ENCODE results near the gene DRD2. TPM values are rescaled to one million over a fixed set of nuclear protein-coding genes. Genes with fewer than 3 reads are reported as not detected.

The DRD2 gene
- total RNA-seq, 2 experiments from 2014 or later: not detected

DNA sequence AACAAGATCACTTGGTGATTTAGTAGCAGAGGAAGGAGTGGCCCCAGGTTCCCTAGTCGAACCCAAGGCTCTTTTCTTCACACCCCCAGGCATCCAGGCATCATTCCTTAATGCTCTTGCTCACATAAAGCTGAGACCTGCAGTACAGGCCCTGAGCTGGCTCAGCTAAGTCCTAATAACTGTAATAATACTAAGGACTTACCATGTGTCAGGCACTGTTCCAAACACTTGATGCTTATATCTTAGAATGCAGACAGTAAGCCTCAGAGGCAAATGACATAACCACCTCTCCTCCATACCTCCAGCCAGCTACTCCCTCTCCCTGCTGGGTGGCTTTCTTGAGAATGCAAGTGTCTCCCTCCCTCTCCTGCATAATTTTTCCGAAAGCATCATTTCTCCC lies 54.4 kb downstream of the DRD2 start:
- H3K4me1 Mint-ChIP-seq (ENCODE audit: low read depth): no peaks in the 10 kb centered on the region
- CTCF ChIA-PET: no interaction called here
- H3K36me3 Mint-ChIP-seq (ENCODE audit: low read depth): no peaks in the 10 kb centered on the region
- H3K9me3 Mint-ChIP-seq: no peaks in the 10 kb centered on the region
- no peaks in the 10 kb centered on the region for H3K27me3 Mint-ChIP-seq (ENCODE audit: low read depth)
- H3K4me3 Mint-ChIP-seq: no peak overlapping the region
- no peak overlapping the region for H3K27ac Mint-ChIP-seq
- intact Hi-C loops (cut with micrococcal nuclease): no loop called here
- DNase-seq: no peak

GRCh38 chr11:113419454-113420003 lies 55.7 kb downstream of the DRD2 start:
- CTCF ChIA-PET: no interaction called here
- Mint-ChIP-seq H3K36me3 (ENCODE audit: low read depth) (no peaks in the 10 kb centered on the region), H3K4me1 (ENCODE audit: low read depth) (no peaks in the 10 kb centered on the region), H3K4me3 (no peak overlapping the region), H3K9me3 (no peaks in the 10 kb centered on the region), H3K27me3 (ENCODE audit: low read depth) (no peaks in the 10 kb centered on the region), H3K27ac (no peak overlapping the region)
- intact Hi-C loops (cut with micrococcal nuclease): no loop called here
- no peak for DNase-seq

DNA sequence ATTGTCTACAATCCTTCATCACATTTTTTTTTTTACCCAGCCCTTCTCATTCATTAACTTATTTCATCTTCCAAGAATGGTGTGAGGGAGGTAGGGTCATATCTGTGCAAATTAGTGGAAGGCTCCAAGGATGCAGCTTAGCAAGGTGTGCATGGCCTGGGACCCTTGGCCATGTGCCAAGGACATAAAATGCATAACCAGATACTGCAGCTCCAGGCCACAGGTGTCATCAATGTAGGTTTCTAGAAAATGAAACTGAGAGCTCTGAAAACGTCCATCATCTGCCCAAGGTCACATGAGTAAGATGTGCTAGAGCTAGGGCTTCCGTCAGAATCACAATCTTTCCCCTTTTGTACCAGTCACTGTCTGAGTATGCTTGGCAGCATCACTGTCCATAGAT lies 57.8 kb downstream of the DRD2 start:
- H3K9me3 Mint-ChIP-seq: no peaks in the 10 kb centered on the region
- H3K4me1 Mint-ChIP-seq (ENCODE audit: low read depth): no peaks in the 10 kb centered on the region
- CTCF ChIA-PET: no interaction called here
- no peak for DNase-seq
- no peaks in the 10 kb centered on the region for H3K36me3 Mint-ChIP-seq (ENCODE audit: low read depth)
- intact Hi-C loops (cut with micrococcal nuclease): no loop called here
- H3K27me3 Mint-ChIP-seq (ENCODE audit: low read depth): no peaks in the 10 kb centered on the region
- H3K27ac Mint-ChIP-seq: no peak overlapping the region
- no peak overlapping the region for H3K4me3 Mint-ChIP-seq

DNA sequence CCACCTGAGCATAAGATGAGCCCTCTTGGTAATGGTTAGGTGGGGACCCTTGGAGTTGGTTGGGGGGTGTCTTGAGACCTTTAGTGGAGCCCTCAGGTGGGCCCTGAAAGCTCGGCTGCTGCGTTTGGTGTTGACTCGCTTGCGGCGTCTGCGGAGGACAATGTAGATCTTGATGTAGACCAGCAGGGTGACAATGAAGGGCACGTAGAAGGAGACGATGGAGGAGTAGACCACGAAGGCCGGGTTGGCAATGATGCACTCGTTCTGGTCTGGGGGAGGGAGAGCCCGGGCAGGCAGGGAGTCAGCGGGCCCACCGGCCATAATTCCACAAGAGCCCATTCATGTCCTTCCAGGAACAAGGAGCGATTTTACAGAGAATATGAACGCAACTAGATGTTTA lies 59.9 kb downstream of the DRD2 start:
- Mint-ChIP-seq H3K4me3 (no peak overlapping the region), H3K27ac (no peak overlapping the region), H3K36me3 (ENCODE audit: low read depth) (no peaks in the 10 kb centered on the region), H3K9me3 (no peaks in the 10 kb centered on the region), H3K27me3 (ENCODE audit: low read depth) (no peaks in the 10 kb centered on the region), H3K4me1 (ENCODE audit: low read depth) (no peaks in the 10 kb centered on the region)
- CTCF ChIA-PET: no interaction called here
- intact Hi-C loops (cut with micrococcal nuclease): no loop called here
- DNase-seq: no peak

GRCh38 chr11:113412675-113413074 lies 62.5 kb downstream of the DRD2 start:
- no peak overlapping the region for H3K27ac Mint-ChIP-seq

GRCh38 chr11:113411536-113411935 lies 63.7 kb downstream of the DRD2 start:
- intact Hi-C loops (cut with micrococcal nuclease): no loop called here
- CTCF ChIA-PET: no interaction called here
- Mint-ChIP-seq H3K4me3 (no peak overlapping the region), H3K36me3 (ENCODE audit: low read depth) (no peaks in the 10 kb centered on the region), H3K9me3 (no peaks in the 10 kb centered on the region), H3K27me3 (ENCODE audit: low read depth) (no peaks in the 10 kb centered on the region), H3K27ac (no peak overlapping the region), H3K4me1 (ENCODE audit: low read depth) (no peaks in the 10 kb centered on the region)
- no peak for DNase-seq

More at GRCh38 chr11:113412675-113413074, 62.5 kb downstream of the DRD2 start:
- no peaks in the 10 kb centered on the region for H3K4me1 Mint-ChIP-seq (ENCODE audit: low read depth)
- intact Hi-C loops (cut with micrococcal nuclease): no loop called here
- no peak overlapping the region for H3K4me3 Mint-ChIP-seq
- no peaks in the 10 kb centered on the region for H3K9me3 Mint-ChIP-seq
- DNase-seq: no peak
- no peaks in the 10 kb centered on the region for H3K36me3 Mint-ChIP-seq (ENCODE audit: low read depth)
- CTCF ChIA-PET: no interaction called here
- H3K27me3 Mint-ChIP-seq (ENCODE audit: low read depth): no peaks in the 10 kb centered on the region

- no peak for DNase-seq
- CTCF ChIA-PET: no interaction called here
- Mint-ChIP-seq H3K27me3 (ENCODE audit: low read depth) (no peaks in the 10 kb centered on the region), H3K4me3 (no peak overlapping the region), H3K9me3 (no peaks in the 10 kb centered on the region), H3K4me1 (ENCODE audit: low read depth) (no peaks in the 10 kb centered on the region), H3K27ac (no peak overlapping the region), H3K36me3 (ENCODE audit: low read depth) (no peaks in the 10 kb centered on the region)
- intact Hi-C loops (cut with micrococcal nuclease): no loop called here
Observed at GRCh38 chr11:113410414-113411135, 64.6 kb downstream of the DRD2 start.

DNA sequence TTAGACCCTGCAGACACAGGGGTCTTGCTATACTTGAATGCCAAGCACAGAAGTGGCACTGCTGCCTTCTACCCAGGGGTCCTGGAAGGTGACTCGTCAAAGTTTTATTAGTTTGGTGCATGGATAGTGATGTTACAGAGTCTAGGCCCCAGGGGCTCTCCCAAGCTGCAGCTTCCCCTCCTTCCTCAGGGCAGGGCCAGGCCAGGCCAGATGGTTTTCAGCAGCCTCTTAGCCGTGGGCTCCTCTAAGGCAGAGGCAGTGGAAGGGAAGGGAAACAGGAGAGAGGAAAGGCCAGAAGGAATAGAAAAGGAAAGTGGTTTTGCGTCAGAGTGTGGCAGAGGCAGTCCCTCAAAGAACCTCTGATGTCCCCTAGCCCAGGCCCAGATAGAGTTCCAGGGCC lies 65.7 kb downstream of the DRD2 start:
- DNase-seq: no peak
- H3K27me3 Mint-ChIP-seq (ENCODE audit: low read depth): no peaks in the 10 kb centered on the region
- no peaks in the 10 kb centered on the region for H3K36me3 Mint-ChIP-seq (ENCODE audit: low read depth)
- H3K9me3 Mint-ChIP-seq: no peaks in the 10 kb centered on the region
- H3K4me3 Mint-ChIP-seq: no peak overlapping the region
- H3K27ac Mint-ChIP-seq: no peak overlapping the region
- H3K4me1 Mint-ChIP-seq (ENCODE audit: low read depth): no peaks in the 10 kb centered on the region
- intact Hi-C loops (cut with micrococcal nuclease): no loop called here
- CTCF ChIA-PET: no interaction called here

DNA sequence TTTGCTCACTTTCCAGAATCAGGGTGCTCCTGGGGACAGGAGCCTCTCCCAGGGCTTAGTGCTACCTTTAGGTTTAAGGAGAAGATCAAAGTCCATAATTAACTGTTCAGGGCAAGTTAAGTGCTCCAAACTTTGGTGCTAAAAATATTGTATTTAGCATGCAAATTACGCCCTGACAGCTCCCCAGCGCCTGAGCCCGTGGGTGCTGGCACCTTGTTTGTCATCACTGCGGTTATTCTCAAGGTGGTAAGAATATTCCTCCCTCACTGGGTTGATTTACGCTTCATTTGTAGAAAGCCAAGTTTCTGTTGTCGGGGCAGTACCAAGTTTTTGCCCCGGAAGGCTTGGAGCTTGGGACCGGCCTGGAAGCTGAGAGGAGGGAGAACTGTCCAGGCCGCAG lies 66.3 kb downstream of the DRD2 start:
- H3K4me1 Mint-ChIP-seq (ENCODE audit: low read depth): no peaks in the 10 kb centered on the region
- no peaks in the 10 kb centered on the region for H3K36me3 Mint-ChIP-seq (ENCODE audit: low read depth)
- no peaks in the 10 kb centered on the region for H3K27me3 Mint-ChIP-seq (ENCODE audit: low read depth)
- no peak overlapping the region for H3K27ac Mint-ChIP-seq
- H3K4me3 Mint-ChIP-seq: no peak overlapping the region
- H3K9me3 Mint-ChIP-seq: no peaks in the 10 kb centered on the region
- intact Hi-C loops (cut with micrococcal nuclease): no loop called here
- no peak for DNase-seq
- CTCF ChIA-PET: no interaction called here

DNA sequence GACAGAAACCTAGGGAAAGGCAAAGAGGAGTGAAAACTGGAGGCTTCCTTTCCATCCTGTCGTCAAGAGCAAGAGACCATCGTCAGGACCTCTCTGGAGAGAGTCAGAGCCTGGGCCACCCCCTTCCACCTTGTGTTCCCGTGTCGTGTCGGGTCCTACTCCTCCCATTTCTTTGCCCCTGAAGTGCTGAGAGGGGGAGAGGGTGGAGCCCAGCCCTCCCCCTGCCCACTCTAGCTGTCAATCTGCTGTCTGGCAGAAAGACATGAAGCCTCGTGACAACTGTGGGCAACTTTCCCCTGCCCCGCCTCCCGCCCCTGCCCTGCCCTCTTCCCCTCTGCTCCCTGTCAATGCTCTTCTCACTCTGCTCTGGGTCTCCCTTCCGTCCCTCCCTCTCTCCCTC lies 67.0 kb downstream of the DRD2 start:
- no peak overlapping the region for H3K4me3 Mint-ChIP-seq
- intact Hi-C loops (cut with micrococcal nuclease): no loop called here
- H3K27me3 Mint-ChIP-seq (ENCODE audit: low read depth): no peaks in the 10 kb centered on the region
- no peaks in the 10 kb centered on the region for H3K9me3 Mint-ChIP-seq
- no peak overlapping the region for H3K27ac Mint-ChIP-seq
- CTCF ChIA-PET: no interaction called here
- no peaks in the 10 kb centered on the region for H3K36me3 Mint-ChIP-seq (ENCODE audit: low read depth)
- no peak for DNase-seq
- H3K4me1 Mint-ChIP-seq (ENCODE audit: low read depth): no peaks in the 10 kb centered on the region

GRCh38 chr11:113407163-113407562 lies 68.0 kb downstream of the DRD2 start:
- intact Hi-C loops (cut with micrococcal nuclease): no loop called here
- CTCF ChIA-PET: no interaction called here
- no peak overlapping the region for H3K27ac Mint-ChIP-seq
- H3K27me3 Mint-ChIP-seq (ENCODE audit: low read depth): no peaks in the 10 kb centered on the region
- no peak overlapping the region for H3K4me3 Mint-ChIP-seq
- H3K36me3 Mint-ChIP-seq (ENCODE audit: low read depth): no peaks in the 10 kb centered on the region
- no peak for DNase-seq
- H3K9me3 Mint-ChIP-seq: no peaks in the 10 kb centered on the region
- H3K4me1 Mint-ChIP-seq (ENCODE audit: low read depth): no peaks in the 10 kb centered on the region

DNA sequence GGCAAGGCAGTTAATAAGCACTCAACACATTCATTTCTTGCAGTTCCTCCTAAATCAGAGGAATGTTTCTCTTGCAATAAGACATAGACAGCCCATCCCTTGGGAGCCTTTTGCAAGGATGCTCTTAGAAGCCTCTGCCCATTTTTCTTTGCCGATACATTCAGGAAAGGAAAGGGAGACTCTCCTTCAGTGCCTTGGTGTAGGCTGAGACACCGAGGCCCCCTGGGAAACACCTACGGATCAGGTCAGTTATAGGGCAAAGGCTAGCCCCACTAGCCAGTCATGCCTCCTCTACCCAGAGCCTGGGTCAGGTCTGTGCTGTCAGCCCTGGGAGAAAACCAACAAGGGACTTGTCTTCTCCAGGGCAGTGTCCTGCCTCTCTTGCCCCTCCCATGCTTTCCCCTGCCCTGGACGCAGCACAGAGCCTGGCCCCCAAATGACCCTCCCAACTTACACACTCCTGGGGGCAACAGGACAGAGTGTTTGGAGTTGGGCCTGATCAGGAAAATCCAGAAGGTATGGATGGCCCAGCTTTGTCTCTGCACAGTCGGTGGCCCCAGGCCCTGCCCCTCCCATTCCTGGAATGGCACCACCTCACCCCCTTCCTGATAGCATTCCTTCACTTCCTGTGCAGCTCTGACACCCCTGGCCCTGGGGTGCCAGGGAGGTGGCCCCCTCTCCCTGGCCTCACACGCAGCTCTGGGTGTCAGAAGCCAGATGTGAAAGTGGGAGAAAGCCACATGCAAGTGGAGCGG lies 69.3 kb downstream of the DRD2 start:
- H3K27me3 Mint-ChIP-seq (ENCODE audit: low read depth): no peaks in the 10 kb centered on the region
- no peaks in the 10 kb centered on the region for H3K36me3 Mint-ChIP-seq (ENCODE audit: low read depth)
- H3K4me1 Mint-ChIP-seq (ENCODE audit: low read depth): no peaks in the 10 kb centered on the region
- intact Hi-C loops (cut with micrococcal nuclease): no loop called here
- no peak for DNase-seq
- H3K27ac Mint-ChIP-seq: peak overlapping the region; percentile 41
- no peaks in the 10 kb centered on the region for H3K9me3 Mint-ChIP-seq
- H3K4me3 Mint-ChIP-seq: no peak overlapping the region
- CTCF ChIA-PET: no interaction called here

- H3K4me3 Mint-ChIP-seq: no peak overlapping the region
- H3K27ac Mint-ChIP-seq: no peak overlapping the region
Observed at GRCh38 chr11:113404859-113405430, 70.3 kb downstream of the DRD2 start.

More at GRCh38 chr11:113404859-113405430, 70.3 kb downstream of the DRD2 start:
- intact Hi-C loops (cut with micrococcal nuclease): no loop called here
- H3K36me3 Mint-ChIP-seq (ENCODE audit: low read depth): no peaks in the 10 kb centered on the region
- no peak for DNase-seq
- CTCF ChIA-PET: interaction anchor here (0.6 kb wide), 1 partner anchor 90 kb away, joined by 4 read pairs; no protein-coding TSS in a partner anchor
- no peaks in the 10 kb centered on the region for H3K9me3 Mint-ChIP-seq
- no peaks in the 10 kb centered on the region for H3K27me3 Mint-ChIP-seq (ENCODE audit: low read depth)
- no peaks in the 10 kb centered on the region for H3K4me1 Mint-ChIP-seq (ENCODE audit: low read depth)
